Measurements from ENCODE around the gene MAGI1. TPM values are rescaled to one million over a fixed set of nuclear protein-coding genes. Genes with fewer than 3 reads are reported as not detected.

MAGI1 gene
- total RNA-seq, 1 donor from 2014 or later = 47.1 TPM

- Histone ChIP-seq H3K36me3 (no peaks in the 10 kb centered on the region), H3K4me1 (no peaks in the 10 kb centered on the region), H3K9me3 (no peaks in the 10 kb centered on the region), H3K27ac (no peak overlapping the region), H3K4me3 (no peak overlapping the region), H3K27me3 (no peaks in the 10 kb centered on the region)
- intact Hi-C loops (cut with DNase I) = no loop called here
- TF ChIP-seq, protein P1, sequence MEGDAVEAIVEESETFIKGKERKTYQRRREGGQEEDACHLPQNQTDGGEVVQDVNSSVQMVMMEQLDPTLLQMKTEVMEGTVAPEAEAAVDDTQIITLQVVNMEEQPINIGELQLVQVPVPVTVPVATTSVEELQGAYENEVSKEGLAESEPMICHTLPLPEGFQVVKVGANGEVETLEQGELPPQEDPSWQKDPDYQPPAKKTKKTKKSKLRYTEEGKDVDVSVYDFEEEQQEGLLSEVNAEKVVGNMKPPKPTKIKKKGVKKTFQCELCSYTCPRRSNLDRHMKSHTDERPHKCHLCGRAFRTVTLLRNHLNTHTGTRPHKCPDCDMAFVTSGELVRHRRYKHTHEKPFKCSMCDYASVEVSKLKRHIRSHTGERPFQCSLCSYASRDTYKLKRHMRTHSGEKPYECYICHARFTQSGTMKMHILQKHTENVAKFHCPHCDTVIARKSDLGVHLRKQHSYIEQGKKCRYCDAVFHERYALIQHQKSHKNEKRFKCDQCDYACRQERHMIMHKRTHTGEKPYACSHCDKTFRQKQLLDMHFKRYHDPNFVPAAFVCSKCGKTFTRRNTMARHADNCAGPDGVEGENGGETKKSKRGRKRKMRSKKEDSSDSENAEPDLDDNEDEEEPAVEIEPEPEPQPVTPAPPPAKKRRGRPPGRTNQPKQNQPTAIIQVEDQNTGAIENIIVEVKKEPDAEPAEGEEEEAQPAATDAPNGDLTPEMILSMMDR (IDR thresholded peaks at IDR 0.05) = no peak
- TF ChIP-seq POLR2AphosphoS5 (IDR thresholded peaks at IDR 0.05; ENCODE audit: insufficient read depth in 1 of 2, low read depth in 1 of 2) (no peak), POLR2A (IDR thresholded peaks at IDR 0.05) (no peak)
- DNase-seq (ENCODE audit: extremely low spot score in 2 of 2) = no peak
Observed at GRCh38 chr3:65587650-65588439, 450.9 kb downstream of the MAGI1 start.

- no peak overlapping the region for H3K27ac ChIP-seq
- DNase-seq (ENCODE audit: extremely low spot score in 2 of 2) = no peak
- no peaks in the 10 kb centered on the region for H3K36me3 ChIP-seq
- H3K27me3 ChIP-seq = no peaks in the 10 kb centered on the region
- TF ChIP-seq POLR2AphosphoS5 (IDR thresholded peaks at IDR 0.05; ENCODE audit: insufficient read depth in 1 of 2, low read depth in 1 of 2) = no peak
- intact Hi-C loops (cut with DNase I) = no loop called here
- H3K9me3 ChIP-seq = no peaks in the 10 kb centered on the region
- no peaks in the 10 kb centered on the region for H3K4me1 ChIP-seq
- H3K4me3 ChIP-seq = no peak overlapping the region
Observed at GRCh38 chr3:65584913-65585312, 453.8 kb downstream of the MAGI1 start.

GRCh38 chr3:65584002-65584401 is 454.7 kb downstream of the MAGI1 start:
- no peaks in the 10 kb centered on the region for H3K4me1 ChIP-seq
- no peak for DNase-seq (ENCODE audit: extremely low spot score in 2 of 2)
- no peaks in the 10 kb centered on the region for H3K9me3 ChIP-seq
- TF ChIP-seq POLR2AphosphoS5 (IDR thresholded peaks at IDR 0.05; ENCODE audit: insufficient read depth in 1 of 2, low read depth in 1 of 2) (no peak), POLR2A (IDR thresholded peaks at IDR 0.05) (no peak)
- TF ChIP-seq, protein P1 (IDR thresholded peaks at IDR 0.05) = no peak
- H3K27ac ChIP-seq = no peak overlapping the region
- H3K27me3 ChIP-seq = no peaks in the 10 kb centered on the region
- no peaks in the 10 kb centered on the region for H3K36me3 ChIP-seq
- intact Hi-C loops (cut with DNase I) = no loop called here
- no peak overlapping the region for H3K4me3 ChIP-seq

GRCh38 chr3:65583188-65583587 is 455.5 kb downstream of the MAGI1 start:
- no peak for TF ChIP-seq POLR2A (IDR thresholded peaks at IDR 0.05)
- TF ChIP-seq, protein P1 (IDR thresholded peaks at IDR 0.05) = no peak
- no peak for TF ChIP-seq POLR2AphosphoS5 (IDR thresholded peaks at IDR 0.05; ENCODE audit: insufficient read depth in 1 of 2, low read depth in 1 of 2)
- no peaks in the 10 kb centered on the region for H3K27me3 ChIP-seq
- intact Hi-C loops (cut with DNase I) = no loop called here
- no peak overlapping the region for H3K27ac ChIP-seq
- no peaks in the 10 kb centered on the region for H3K9me3 ChIP-seq
- H3K36me3 ChIP-seq = no peaks in the 10 kb centered on the region
- no peaks in the 10 kb centered on the region for H3K4me1 ChIP-seq
- H3K4me3 ChIP-seq = no peak overlapping the region
- DNase-seq (ENCODE audit: extremely low spot score in 2 of 2) = no peak

DNA sequence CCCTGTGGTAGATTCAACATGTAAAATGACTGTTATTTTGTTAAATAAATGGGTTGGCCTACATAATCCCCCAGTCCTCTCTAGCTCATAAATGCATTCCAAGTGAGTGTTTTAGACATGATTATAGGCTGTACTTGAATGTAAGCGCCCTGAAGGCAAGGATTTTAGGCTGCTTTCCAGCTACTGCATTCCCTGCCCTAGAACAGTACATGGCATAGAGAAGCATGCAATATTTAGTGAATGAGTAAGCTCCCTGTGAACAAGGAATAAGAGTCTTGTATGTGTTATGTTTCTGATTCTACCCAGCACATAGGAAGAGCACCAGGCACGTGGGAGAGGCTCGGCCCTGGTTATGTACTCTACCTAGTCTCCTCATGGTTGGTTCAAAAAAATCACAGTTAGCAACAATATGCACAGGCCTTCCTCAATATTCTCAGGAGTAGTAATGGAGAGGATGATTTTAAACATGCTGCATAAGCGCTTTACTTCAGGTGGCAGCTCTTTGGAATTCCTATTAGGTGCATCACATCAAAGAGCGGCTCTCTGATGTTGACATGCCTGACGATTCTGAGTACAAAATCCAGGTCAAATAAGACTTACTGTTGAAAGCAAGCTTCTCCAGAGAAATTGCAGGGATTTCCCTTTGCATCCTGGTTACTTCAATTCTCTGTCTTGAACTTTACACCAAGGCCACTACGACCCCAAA is 456.6 kb downstream of the MAGI1 start:
- H3K4me3 ChIP-seq = no peak overlapping the region
- no peaks in the 10 kb centered on the region for H3K4me1 ChIP-seq
- no peaks in the 10 kb centered on the region for H3K27me3 ChIP-seq
- TF ChIP-seq POLR2A (IDR thresholded peaks at IDR 0.05) (no peak), POLR2AphosphoS5 (IDR thresholded peaks at IDR 0.05; ENCODE audit: insufficient read depth in 1 of 2, low read depth in 1 of 2) (no peak)
- TF ChIP-seq, protein P1 (IDR thresholded peaks at IDR 0.05) = no peak
- intact Hi-C loops (cut with DNase I) = no loop called here
- H3K9me3 ChIP-seq = no peaks in the 10 kb centered on the region
- DNase-seq (ENCODE audit: extremely low spot score in 2 of 2) = no peak
- H3K36me3 ChIP-seq = no peaks in the 10 kb centered on the region
- no peak overlapping the region for H3K27ac ChIP-seq

Data from vagina (tissue), 2 donors.